ENCODE measurements around the gene MRPS23.
A peak's percentile ranks its signal among the peaks of the same experiment; 100 is the strongest.

MRPS23 gene

DNA sequence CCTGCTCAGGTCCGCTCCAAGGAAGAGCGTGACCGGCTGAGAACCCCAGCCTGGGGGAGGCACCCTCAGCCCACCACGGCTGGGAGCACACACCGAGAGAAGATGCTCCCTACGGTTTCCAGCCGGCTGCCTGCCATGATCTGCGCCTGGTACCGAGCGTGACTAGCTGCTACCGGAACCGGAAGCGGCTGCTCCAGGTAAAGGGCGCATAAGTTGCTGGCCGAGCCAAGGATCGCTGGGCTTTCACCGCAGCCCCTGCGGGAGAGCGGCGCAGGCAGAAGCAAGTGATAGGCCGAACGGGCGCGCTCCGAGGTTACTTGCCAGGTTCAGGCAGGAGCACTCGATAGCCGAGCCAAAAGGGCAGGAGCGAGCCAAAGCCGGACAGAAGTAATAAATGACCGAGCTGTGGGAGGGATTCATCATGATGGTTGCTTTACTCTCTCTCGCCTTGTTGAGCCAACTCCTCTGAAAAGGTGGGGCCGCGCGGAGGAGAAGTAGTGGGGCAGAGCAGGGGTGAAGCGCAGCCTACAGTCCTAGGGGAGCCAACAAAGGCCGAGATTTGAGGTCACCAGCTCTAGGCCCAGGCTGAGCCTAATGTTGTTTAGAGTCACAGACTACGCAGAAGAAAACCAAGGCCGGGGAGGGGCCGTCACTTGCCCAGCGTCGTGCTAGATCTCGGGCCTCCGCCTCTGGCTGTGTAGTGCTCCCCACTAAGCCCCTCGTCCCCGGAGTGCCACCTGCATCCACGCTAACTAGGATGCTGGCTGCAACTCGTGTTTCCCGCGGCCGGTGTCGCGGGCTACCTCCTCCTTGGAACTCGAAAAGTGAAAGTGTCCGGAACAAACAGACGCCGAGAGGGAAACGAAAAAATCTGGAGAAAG is at the start of gene MRPS23:
MRPS23 (minus strand) TSS at position 171 of the 881 bp plus-strand sequence; CDS start at position 137, 34 bp downstream.
- peak; percentile 89 for DNase-seq

DNA sequence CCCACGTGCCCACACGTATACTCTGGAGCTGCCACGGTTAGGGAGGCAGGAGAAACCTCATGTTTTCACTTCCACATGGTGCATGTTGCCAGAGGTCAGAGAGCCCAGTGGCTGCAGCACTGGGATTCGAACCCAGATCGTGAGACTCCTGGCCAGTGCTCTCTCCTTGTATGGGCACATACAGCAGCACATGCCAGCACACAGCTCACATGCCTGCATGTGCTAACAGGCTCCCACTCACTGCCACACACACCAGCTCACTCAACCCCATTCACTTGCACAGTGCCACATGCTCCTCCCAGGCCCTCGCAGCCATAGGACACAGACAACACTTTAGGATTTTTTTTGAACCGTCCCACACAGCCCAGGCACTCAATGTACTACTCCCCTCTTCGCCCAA is 49.5 kb upstream of the MRPS23 start:
- no peak for DNase-seq

DNA sequence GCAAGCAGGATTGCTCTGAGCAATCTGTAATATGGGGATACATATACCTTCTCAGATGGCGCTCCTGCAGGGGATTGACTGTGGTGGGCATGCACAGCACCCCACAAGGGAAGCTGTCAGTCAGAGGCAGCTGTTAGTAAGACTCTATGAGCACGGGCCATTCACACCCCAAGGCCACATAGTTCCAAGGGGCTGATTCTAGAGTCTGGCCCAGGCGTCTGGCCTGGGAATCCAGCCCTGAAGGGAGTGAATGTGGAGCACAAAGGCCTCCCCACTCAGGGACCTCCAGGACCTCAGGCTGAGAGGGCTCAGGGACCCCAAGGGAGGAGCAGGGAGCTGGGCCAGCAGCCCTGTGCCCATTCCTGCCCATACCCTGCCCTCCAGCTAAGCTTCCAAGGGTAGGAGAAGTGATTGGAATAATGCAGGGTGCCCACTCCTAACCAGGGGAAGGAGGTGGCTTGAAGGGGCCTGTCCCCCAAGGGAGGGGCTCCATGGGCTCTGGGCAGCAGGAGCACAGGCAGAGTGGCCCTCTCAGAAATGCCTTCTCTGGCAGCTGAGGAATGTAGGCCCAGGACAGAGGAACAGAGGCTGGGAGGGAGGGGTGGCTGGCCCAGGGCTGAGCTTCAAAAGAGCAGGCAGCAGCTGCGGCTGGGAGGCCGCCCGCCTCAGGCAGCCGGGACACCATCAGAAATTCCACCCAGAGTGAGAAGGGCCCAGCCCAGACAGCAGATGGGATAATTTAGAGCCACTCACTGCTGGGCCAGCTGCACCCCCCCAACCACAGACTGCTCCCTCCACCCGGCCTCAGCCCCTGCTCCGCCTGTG is 48.9 kb upstream of the MRPS23 start:
- DNase-seq, result no peak

DNA sequence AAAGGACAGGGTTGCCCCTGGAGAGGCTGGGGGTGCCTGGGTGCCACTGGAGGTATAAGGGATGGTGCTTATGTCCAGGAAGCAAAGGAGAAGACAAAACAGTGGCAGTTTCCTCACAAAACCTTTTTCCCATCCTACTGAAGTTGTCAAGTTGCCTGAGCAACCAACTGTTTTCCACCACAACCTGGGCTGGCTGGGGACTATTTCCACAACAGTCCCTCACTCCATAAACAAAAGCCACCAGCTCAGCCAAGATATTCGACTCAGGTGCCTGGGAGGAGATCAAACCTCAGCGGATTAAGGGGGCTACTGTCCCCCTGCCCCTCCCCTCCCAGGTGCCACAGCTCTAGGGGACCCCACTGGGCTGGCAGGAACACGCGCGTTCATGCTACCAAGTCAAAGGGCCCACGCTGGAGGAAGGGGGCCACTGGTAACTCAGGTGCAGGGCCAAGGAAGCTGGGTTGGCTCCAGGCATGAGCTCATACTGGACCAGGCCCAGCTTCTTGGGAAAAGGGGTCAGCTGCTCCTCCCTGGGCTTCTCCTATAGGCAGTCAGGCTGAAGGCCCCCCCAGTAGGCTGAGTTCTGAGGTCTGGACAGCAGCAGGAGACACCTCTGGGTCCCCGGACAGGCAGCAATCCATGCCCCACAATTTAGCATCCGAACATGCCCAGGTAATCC is 45.7 kb upstream of the MRPS23 start:
- DNase-seq, result no peak

DNA sequence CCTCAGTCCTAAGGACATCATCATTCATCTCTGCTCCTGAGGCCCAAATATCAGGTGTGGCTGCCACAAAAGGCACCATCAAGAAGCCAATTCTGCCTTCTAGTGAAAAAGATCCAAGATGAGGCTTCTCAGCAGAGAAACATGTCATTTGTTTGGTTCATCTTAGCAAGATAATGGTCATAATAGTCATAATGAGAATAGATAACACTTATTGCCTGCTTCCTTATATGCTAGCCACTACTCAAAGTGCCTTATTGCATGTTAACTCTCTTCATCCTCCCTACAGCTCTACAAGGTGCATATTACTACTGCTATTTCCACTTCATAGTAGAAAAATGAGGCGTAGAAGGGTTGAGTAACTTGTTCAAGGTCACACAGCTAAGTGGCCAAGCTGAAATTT is 45.0 kb upstream of the MRPS23 start:
- DNase-seq, result no peak

DNA sequence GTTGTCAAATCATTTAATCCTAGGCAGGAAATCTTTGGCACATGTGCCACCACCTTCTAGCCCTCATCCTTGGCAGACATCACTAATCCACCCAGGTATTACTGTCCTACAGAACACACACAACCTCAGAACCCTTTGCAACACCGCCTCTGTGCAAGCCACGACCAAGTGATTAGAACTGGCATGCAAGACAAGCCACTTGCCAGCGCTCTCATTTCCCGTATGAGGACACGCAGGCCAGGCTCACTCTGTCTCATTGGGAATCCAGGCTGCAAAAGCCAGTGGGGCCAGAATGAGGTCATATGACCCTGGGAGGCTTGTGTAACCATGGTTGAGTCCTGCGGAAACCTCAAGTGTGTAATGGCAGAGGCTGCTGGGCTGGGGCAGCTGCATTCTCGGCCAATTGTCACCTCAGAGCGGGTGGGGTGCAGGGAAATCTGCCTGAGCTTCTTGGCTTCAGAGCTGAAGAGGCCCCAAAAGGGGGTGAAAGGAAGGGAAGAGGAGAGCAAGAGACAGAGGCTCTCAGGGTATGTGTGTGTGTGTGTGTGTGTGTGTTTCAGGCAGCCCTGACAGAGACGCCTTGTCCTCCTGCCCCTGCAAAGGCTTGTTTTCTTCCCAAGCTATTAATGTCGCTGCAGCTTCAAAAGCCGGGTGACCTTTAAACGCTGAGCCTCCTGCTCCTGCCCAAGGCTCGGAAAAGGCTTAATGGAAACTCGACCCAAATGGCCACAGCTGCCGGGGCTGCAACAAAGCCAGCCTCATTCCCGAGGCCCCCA is 43.2 kb upstream of the MRPS23 start:
- no peak for DNase-seq

DNA sequence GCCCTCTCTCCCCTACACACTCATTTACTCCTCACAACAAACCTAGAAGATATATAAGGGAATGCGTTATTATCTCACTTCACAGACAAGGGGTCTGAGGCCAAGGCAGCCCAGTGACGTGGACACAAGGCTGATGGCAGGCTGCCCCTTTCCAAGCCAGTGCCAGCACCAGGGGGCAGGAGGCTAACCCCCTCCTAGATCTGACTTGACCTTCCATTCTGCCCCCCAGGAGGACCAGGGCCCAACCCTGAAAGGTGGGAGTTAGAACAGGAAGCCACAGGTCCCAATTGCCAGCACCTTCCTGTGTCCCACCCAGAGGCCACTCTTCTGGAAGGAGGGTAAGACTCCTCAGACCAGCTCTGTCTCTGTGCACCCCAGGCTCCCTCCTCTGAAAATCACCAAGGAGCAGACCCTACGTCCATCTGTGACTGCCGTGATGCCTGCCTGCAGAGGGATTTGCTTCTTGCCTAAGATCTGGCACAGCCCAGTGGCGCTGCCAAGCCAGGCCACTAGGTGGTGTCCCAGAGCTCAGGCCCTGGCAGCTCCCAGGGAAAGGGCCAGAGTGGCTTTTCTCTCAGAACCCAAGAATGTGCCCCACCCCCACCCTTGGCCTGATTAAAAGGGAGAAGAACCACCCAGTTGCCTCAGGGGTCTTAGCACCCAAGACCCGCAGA is 42.4 kb upstream of the MRPS23 start:
- peak; percentile 77 for DNase-seq

DNA sequence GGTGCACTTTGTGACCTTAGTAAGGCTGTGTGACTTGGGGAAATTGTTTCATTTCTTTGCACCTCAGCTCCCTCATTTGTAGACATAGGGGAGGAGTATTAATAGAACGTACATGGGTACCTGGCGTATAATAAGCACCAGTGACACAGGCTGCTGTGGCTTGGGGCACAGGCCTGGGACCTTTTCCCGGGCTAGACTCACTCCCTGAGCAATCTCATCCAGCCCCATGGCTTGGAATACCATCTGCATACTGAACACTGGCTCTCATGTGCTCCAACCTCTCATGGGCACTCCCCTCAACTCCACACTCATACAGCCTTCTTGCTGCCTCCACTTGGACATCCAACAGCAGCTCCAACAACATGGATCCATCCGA is 41.0 kb upstream of the MRPS23 start:
- no peak for DNase-seq

DNA sequence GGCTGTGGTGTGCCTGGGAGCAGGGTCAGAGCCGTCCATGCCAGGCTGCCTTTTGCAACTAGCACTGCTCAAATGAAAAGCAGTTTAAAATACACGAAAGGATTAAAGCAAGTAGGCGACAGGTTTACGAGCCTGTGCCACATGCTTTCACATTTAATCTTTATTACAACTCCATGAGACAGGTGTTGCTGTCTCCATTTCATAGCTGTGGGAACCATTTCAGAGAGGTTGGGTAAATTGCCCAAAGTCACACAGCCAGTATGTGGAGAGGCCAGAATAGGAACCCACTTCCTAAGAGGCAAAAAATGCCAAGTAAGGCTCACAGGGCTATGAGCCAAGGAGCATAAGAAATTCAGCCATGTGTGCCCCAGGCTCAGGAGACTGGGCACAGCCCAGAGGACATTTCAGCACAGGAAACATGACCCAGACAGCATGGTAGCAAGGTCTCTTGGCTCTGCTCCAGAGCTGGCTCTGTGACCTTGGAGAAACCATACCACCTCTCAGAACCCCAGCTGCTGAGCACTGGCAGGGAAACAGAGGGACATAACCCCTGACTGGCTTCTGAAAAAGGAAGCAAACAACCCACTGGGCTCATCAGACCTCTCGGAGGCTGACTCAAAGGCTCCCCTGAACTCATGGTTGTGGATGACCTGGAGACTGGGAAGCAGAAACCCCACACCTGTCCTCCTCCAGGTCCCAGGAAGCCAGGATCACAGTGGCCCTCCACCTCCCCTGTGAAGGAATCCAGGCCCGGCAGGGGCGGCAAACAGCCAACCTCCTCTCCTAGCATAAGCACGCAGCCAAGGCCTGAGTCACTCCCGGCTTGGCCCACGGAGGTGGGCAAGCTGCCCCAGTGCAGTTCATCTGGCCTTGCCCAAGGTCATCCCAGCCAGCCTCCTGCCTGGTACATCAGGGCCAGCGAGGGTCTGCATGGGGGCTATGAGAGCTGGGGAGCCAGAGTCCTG is 40.3 kb upstream of the MRPS23 start:
- DNase-seq, result no peak

DNA sequence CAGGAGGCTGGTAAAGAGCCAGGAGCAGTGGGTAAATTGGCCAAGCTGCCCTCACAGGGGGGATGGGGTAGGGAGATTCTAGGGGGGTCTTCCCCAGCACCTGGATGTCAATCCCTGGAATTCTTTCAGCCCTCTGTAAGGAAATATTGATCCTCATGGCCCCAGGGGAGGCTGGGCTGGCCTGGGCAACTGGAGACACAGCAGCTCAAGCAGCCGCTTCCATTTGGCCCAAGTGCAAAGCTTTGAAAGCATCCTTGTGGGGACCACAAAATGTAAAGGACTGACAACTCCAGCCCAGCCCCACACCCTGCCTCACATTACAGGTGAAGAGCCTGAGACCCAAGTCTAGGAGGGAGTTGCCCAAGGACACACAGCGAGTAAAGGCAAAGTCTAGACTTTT is 39.4 kb upstream of the MRPS23 start:
- no peak for DNase-seq

DNA sequence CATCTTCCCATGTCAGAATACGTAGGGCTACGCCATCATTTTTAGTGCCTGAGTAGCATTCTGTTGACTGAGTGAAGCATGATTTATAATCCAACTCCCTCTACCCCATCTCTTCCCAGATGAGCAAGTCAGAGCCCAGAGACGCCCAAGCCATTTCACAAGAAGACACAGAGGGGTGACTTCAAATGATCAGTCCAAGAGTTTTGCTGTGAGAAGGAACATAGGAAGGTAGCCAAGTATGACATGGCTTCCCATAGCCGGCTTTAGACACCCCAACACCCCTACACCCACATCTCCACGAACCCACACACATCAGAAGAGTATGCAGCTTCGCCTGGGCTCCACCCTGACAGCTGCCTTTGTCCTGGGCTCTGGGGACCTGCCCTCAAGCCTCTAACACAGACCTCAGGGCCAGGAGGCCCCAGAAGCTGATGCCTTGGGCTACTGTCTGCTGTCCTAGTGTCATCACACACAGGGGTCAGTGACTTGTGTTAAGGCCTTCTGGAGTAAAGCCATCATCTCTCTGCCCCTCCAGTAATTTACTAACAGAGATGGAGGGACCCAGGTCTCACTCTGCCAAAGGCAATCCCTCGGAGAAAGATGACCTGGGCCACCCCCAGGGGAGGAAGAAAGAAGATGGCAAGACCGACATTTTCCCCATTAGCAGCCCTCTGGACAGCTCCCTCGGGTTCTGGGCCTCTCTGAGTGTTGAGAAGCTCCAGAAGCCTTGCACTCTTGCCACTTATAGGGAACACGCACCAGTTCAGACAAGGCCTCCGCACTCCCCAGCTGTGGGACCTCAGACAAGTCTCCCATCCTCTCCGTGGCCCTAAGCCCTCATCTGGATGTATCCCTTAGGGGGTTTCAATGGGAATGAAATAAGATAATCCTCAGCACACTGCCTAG is 38.7 kb upstream of the MRPS23 start:
- no peak for DNase-seq

DNA sequence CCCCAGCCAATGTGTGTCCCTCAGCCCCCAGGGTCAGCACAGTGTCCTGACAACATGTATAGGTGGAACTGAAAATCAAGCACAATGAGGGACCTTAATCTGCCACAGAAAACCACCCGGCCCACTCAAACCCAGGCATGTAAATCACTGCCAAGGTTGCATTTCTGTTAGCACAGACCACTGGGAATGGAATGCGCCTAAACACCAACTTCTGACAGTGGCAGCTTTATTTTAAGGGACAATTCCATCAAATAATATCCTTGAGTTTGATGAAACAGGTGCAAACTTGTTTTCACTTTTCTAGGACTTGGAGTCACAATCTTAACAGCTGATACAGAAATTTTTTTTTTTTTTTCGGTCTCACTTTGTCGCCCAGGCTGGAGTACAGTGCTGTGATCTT is 37.3 kb upstream of the MRPS23 start:
- no peak for DNase-seq

DNA sequence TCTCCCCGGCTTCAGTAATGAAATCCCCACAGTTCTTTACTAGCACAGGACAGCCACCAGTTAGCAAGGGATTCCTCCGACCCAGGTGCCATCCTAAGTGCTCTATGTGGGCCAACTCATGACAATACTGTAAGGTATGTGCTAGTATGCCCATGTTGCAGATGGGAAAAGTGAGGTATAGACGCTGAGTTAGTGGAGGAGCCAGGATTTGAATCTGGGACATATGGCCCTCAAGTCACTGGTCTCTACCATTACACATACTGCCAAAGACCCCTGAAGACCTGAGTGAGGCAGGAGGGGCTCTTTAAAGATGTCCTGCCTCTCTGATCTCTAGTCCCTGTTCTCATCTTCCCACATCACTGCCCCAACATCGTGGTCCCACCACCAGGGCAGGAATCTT is 36.2 kb upstream of the MRPS23 start:
- no peak for DNase-seq

DNA sequence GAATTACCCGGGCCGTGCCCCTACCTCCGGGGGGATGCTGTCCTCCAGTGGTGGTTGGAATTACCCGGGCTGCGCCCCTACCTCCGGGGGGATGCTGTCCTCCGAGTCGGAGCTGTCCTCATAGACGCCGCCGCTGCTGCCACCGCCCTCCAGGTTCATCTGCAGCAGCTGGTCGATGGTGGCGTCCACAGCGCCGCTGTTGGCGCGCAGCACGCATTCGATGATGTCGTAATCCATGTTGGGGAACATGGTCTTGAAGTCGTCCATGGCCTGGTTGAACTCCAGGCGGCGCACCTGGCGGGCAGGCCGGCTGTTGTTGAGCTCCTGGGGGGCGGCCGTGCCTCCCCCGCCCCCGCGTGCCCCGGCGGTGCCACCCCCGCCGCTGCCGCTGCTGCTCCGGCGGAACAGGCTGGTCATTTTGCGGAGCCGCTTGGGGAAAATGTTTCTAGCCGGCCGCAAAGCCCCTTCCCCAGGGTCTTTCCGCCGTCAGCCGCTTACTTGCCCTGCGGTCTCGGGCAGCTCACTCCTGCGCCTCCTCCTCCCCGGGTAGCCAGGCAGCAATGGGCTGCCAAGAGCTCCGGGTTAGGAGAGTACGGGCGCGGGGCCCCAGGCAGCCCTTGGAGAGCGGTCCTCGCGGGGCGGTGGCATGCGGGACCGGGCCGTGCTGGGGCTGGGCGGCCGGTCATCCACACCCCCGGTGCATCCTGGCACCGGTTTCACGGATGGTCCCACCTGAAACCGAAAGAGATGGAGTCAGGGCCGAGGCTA is 35.5 kb upstream of the MRPS23 start:
- DNase-seq, result no peak

DNA sequence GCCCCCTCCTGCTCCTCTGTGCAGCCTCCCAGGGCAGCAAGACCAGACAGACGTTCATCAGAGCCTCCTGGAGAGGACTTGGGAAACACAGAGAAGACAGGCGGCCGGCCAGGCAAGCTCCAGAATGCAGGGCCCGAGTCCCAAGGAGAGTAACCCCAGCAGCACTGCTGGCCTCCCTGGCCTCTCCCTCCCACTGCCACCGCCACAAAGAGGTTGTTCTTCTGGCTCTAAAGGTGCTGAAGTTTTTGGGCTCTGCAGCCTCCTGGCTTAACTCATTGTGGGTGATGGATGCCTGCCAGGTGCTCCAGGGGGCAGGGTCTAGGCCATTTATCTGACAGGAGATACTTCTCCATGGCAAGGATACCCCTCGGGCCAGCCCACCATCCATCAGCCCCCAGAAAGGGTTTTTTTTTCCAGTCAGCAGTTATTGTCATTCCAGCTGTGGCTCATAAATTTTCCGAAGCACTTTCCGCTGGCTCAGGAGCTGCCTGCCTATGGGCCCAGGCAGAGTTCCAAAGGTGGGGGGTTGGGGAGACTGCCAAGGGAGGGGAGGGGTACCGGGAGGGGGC is 32.0 kb upstream of the MRPS23 start:
- DNase-seq, result no peak

DNA sequence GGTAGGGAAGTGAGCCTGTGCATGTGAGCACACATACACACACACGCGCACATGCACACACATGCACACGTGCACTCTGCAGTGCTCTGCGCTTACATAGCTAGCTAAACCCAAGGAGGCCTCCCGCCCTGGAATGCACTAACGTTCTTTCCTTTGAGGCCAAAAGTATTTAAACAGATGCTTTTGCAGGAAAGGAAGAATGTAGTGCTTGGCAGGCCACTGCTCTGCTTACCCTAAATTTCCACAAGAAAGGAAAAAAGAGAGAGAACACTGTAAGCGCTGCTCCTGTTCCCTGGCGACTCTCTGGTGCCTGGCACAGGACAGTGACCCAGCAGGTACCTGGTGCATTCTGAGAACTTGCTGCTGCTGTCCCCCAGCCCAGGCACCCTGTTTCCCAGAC is 31.3 kb upstream of the MRPS23 start:
- DNase-seq, result no peak

DNA sequence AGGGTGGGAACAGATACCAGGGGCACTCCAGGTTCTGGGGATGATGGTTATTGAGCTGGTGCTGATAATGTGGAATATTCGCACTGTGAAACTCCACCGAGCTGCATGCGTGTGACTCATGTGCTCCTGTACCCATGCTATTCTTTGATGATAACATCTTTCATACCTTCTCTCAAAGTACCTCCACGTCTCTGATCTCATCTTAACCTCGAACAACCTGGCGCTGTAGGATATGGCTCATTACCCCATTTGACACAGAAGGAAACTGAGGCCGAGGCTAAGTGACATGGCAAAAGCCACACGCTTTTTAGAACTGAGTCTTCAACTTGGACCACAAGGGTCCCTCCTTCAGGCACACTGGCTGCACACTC is 30.2 kb upstream of the MRPS23 start:
- peak; percentile 14 for DNase-seq

DNA sequence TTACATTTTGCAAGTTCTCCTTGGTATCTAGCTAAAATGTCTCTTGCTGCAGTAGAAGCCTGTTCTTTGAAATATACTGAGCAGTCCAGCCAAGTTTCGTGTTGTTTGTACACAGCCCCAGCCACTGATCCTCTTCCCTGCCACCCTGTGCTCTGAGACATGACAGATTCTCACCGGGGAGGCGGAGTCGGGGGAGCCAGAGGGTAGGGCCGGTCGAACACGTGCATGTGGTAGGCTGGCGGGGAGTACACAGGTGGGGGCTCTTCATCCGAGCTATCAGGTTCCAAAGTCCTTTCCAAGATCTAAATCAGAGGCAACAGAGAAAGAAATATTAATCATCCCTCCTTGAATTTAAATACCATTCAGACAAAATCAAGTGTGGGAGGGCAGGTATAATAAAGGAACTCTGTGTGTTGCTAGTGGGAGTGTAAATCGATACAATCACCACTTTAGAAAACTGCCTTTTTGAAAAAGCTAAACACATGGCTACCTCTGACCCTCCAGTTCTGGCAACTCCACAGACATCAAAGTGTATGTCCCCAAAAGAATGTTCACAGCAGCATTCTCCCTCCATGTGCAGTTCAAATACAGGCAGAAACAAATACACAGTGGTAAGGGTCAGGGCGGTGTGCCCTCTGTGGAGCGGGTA is 29.7 kb upstream of the MRPS23 start:
- DNase-seq, result no peak

Data from activated T-cell treated with anti-CD3 and anti-CD28 coated beads for 4 hours (primary cell).